GM10847 (cell line): Measurements from ENCODE around the gene KLK14.

Experiments
- POLR2A ChIP-seq: IDR thresholded peaks from 2 replicates; pipeline ENCODE4 v1.6.1; 2011; ENCODE audit not compliant: insufficient read length; ENCODE audit errors: extremely low read depth

KLK14 gene

GRCh38 chr19:51097166-51097738, 14.6 kb upstream of the KLK14 start:
- TF ChIP-seq POLR2A: no peak

GRCh38 chr19:51096473-51097165, 13.9 kb upstream of the KLK14 start:
- no peak for TF ChIP-seq POLR2A

- TF ChIP-seq POLR2A: no peak
Measured at GRCh38 chr19:51094696-51095279, 12.1 kb upstream of the KLK14 start.

GRCh38 chr19:51093510-51094345, 11.0 kb upstream of the KLK14 start:
- no peak for TF ChIP-seq POLR2A

DNA sequence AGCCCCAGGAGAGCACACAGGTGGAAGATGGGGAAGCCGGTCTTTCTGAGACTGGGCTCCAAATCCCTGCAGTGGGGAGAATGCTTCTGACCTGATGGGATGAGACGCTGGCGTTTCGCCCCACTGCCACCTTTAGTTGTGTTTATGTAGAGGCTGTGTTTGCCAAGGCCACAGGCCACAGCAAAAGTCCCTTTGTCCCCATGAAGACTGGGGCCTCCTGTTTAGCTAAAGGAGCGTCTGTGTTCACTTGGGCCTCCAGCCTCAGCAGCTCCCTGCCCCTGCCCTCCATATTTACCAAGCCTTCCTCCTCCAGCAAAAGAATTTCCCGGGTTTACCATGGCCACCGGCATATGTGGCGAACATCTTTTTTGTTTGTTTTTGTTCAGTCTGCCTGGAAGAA, 10.4 kb upstream of the KLK14 start:
- no peak for TF ChIP-seq POLR2A

DNA sequence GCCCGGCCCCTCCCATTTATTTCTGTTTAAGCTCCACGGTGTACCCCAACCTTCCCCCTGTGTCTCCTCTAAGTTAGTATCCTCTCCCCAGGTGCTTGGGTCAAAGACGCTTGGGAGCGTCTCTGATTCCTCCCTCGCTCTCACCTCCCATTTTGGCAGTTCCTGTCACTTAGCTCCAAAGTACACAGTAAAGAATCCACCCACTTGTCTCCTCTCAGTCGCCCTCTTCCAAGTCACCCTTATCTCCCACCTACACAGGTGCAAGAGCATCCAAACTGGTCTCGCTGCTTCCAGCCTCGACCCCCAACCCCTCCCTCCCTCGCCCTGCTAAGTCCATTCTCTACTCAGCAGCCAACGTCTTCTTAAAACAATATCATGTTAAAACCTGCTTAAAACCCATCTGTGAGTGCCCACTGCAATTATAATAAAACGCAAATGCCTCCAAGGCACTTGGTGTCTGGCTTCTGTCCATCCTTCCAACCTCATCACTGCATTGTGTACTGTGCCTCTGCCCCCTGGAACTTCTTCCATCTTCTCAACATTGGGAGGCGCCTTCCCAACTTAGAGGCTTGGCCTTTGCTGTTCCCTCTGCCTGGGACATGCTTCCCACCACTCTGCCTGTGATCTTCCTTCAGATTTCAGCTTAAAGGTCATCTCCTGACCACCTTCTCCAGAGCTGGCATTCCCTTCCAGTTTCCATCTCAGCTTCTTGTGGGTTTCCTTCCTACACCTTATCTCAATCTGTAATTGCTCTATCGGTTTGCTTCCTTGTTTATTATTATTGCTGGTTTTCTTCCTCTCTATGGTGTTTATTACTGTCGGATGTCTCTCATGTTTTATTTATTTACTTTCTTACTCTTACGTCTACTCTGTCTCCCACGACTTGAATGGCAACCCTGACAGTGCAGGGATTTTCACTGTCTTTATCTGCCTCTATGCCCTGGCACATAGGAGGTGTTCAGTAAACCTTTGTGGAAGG, 9.5 kb upstream of the KLK14 start:
- TF ChIP-seq POLR2A: no peak

DNA sequence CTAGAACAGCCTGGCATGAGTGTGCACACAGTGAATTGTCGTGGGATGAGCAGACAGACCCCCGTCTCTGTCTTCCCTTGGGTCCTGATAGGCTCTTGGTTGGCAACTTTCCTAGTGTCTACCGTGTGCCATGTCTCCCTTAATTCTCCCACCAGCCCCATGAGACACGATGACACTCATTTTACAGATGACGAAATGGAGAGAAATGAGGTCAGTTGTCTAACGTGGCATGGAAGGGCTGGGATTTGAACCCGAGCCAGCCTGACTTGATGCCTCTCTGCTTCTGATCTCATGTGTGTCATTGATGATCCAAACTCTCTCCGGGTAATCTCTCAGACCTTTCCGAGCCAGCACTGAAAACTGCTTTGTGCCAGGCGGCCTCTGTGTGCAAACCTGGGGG, 8.4 kb upstream of the KLK14 start:
- no peak for TF ChIP-seq POLR2A

DNA sequence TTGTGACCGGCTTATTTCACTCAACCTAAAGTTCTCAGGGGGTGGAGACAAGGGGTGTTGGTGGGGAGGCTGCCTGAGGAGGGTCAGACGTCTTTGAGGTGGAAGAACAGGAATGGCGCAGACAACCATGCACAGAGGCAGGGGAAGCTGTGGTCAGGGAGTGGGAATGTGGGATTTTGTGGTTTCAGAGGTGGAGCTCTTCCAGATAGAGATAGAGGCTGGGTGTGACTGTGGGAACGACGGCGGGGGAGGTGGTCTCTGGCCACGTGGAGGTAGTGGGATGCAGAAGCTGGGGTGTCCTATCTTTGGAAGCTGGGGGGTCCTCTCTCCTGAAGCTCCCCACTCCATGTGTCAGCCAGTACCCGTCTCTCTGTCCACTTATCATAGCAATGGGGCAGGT, 7.8 kb upstream of the KLK14 start:
- no peak for TF ChIP-seq POLR2A

GRCh38 chr19:51089786-51090185, 7.1 kb upstream of the KLK14 start:
- TF ChIP-seq POLR2A: no peak

DNA sequence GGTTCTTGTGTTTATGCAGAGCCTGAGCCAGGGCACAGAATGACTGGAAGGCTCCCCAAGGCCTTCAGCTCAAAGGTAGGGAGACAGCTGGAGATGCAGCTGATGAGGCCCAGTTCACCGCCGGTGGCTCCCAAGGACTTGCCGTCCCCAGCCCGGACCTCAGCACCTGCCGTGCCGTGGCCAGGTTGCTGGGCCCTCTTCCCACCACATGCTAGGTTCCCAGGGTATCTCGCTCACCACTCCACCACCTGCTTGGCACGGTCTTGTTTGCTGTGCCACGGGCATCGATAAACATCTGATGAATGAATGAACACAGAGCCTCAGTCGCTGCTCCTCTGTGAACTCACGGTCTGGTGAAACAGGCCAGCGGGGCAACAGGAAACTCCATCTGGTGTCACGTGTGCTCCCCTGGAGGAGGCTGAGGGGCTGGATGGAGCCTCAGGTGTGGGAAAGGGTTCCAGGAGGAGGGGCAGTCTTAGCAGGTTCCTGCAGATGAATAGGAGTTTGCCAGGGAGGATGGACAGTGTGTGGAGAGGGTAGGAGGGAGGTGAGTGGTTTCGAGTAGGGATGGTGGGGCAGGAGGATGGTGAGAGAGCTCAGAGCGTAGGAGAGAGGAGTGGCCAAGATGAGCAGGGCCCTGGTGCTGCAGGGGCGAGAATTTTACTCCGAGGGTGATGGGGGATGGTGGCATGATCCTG, 3.6 kb upstream of the KLK14 start:
- no peak for TF ChIP-seq POLR2A

DNA sequence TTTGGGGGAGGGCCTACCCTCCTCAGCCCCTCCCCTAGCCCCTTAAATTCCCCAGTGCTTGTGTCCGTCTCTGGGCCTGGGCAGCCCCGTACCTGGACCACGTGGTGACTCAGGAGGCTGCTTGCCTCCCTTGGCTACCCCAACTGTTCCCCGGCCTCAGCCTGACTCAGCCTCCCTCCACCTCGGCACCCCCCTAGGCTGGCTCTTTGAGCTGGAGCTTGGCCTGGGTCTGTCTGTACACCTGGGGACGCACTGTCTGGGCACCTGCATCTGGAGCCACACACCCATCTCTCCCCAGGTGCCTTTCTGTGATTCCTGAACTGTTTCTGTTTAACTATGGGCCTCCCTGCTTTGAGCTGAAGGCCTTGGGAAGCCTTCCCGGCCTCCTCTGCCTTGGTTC, 1.8 kb upstream of the KLK14 start:
- TF ChIP-seq POLR2A: no peak

GRCh38 chr19:51083783-51084182, 1.1 kb upstream of the KLK14 start:
- no peak for TF ChIP-seq POLR2A

DNA sequence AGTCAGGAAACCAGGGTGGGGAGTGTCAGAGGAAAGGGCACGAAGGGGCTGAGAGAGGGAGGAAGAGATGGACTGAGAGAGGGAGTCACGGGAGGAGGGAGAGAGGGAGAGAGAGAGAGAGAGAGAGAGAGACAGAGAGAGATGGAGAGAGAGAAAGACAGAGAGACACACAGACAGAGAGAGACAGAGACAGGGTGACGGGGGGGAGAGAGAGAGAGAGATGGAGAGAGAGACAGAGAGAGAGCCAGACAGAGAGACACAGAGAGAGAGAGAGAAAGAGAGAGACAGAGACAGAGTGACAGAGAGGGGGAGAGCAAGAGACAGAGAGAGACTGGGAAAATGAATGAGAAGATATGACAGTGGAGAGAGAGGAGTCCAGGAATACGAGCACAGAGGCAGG, 494 bp upstream of the KLK14 start:
- no peak for TF ChIP-seq POLR2A

DNA sequence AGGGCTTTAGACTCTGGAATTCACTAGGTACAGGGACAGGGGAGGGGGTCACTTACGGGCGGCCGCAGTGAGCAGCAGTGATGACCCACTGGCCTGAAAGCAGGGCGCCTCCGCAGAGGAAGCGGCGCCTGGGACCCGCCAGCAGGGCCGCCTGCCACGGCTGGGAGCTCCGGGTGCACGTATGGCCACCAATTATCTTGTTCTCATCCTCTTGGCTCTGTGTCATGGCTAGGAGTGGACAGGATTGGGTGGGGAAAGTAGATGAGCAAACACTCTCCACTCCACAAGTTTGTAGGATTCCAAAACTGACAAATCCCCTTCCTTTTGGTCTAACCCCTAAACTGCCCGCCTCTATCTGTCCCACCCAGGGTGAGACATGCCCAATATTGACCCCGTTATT, 1.2 kb downstream of the KLK14 start:
- no peak for TF ChIP-seq POLR2A
